Fibroblast of gingiva (primary cell): ENCODE data around the gene SAPCD2.

ENCODE experiments used
- DNase-seq: peaks from one replicate; pipeline ENCODE4 v3.0.0-alpha.2; 2011; ENCODE audit warnings: low read depth

SAPCD2 gene

GRCh38 chr9:137031904-137032640, 38.3 kb downstream of the SAPCD2 start, which contains the start of gene FUT7:
FUT7 (minus strand) TSS chr9:137032088; CDS start chr9:137031991, 97 bp downstream.
- no peak for DNase-seq

- no peak for DNase-seq
Observed at GRCh38 chr9:137030538-137031527, 39.5 kb downstream of the SAPCD2 start.

GRCh38 chr9:137030006-137030405, 40.4 kb downstream of the SAPCD2 start:
- DNase-seq: no peak

- DNase-seq: peak; percentile 30
Observed at GRCh38 chr9:137029058-137029936, 41.1 kb downstream of the SAPCD2 start.

- DNase-seq: peak; percentile 21
Observed at GRCh38 chr9:137028263-137029057, 41.9 kb downstream of the SAPCD2 start.

GRCh38 chr9:137027369-137028262, 42.7 kb downstream of the SAPCD2 start, which contains the start of gene ABCA2:
ABCA2 (minus strand) TSS chr9:137028237; CDS start chr9:137028140, 97 bp downstream.
- DNase-seq: no peak

- DNase-seq: no peak
Observed at GRCh38 chr9:137026828-137027227, 43.5 kb downstream of the SAPCD2 start.

GRCh38 chr9:137026384-137026783, 44.0 kb downstream of the SAPCD2 start:
- DNase-seq: no peak

- peak; percentile 29 for DNase-seq
Observed at GRCh38 chr9:137025517-137025966, 44.8 kb downstream of the SAPCD2 start.

- DNase-seq: no peak
Observed at GRCh38 chr9:137023583-137023991, 46.8 kb downstream of the SAPCD2 start.

GRCh38 chr9:137023157-137023556, 47.2 kb downstream of the SAPCD2 start:
- no peak for DNase-seq

GRCh38 chr9:137022662-137023008, 47.7 kb downstream of the SAPCD2 start:
- DNase-seq: no peak

- DNase-seq: no peak
Observed at GRCh38 chr9:137021979-137022661, 48.2 kb downstream of the SAPCD2 start.

GRCh38 chr9:137021568-137021978, 48.8 kb downstream of the SAPCD2 start:
- DNase-seq: no peak

- DNase-seq: no peak
Observed at GRCh38 chr9:137020771-137021567, 49.4 kb downstream of the SAPCD2 start.

GRCh38 chr9:137019891-137020683, 50.3 kb downstream of the SAPCD2 start:
- DNase-seq: no peak

- DNase-seq: no peak
Observed at GRCh38 chr9:137018761-137019559, 51.4 kb downstream of the SAPCD2 start.
